Activated CD8-positive, alpha-beta memory T cell treated with anti-CD3 and anti-CD28 coated beads, Interleukin-2, amount 50 U/mL, for 48 hours (primary cell): ENCODE data around the gene RHEB.

Experiments
- DNase-seq: peaks from one replicate; pipeline ENCODE4 v3.0.0-alpha.2; 2020

RHEB gene

GRCh38 chr7:151429560-151430331, 89.9 kb downstream of the RHEB start:
- DNase-seq = no peak

- no peak for DNase-seq
Measured at GRCh38 chr7:151429237-151429559, 90.5 kb downstream of the RHEB start.

GRCh38 chr7:151428378-151429236, 91.1 kb downstream of the RHEB start:
- DNase-seq = no peak

GRCh38 chr7:151427705-151428377, 91.9 kb downstream of the RHEB start:
- no peak for DNase-seq

GRCh38 chr7:151426904-151427704, 92.6 kb downstream of the RHEB start:
- no peak for DNase-seq

GRCh38 chr7:151426441-151426903, 93.2 kb downstream of the RHEB start:
- DNase-seq = no peak

- no peak for DNase-seq
Measured at GRCh38 chr7:151425670-151426440, 93.8 kb downstream of the RHEB start.

- no peak for DNase-seq
Measured at GRCh38 chr7:151424799-151425198, 94.9 kb downstream of the RHEB start.

GRCh38 chr7:151423936-151424335, 95.8 kb downstream of the RHEB start:
- DNase-seq = no peak

GRCh38 chr7:151423226-151423625, 96.5 kb downstream of the RHEB start:
- no peak for DNase-seq

GRCh38 chr7:151422212-151422611, 97.5 kb downstream of the RHEB start:
- no peak for DNase-seq

- no peak for DNase-seq
Measured at GRCh38 chr7:151420144-151420543, 99.6 kb downstream of the RHEB start.

- DNase-seq = no peak
Measured at GRCh38 chr7:151416941-151417315, 102.8 kb downstream of the RHEB start.

GRCh38 chr7:151416112-151416940, 103.4 kb downstream of the RHEB start:
- DNase-seq = no peak
